NCI-H82 (cell line): ENCODE results near the gene NR1I2.
A peak's percentile ranks its signal among the peaks of the same experiment; 100 is the strongest.

ENCODE experiments used
- DNase-seq: peaks from one replicate; lab custom pipeline; 2025; lab: John Stamatoyannopoulos, UW

Gene NR1I2

GRCh38 chr3:119819806-119820205, 37.9 kb downstream of the NR1I2 start:
- DNase-seq: peak; percentile 62

GRCh38 chr3:119825820-119826219, 43.9 kb downstream of the NR1I2 start:
- no peak for DNase-seq

DNA sequence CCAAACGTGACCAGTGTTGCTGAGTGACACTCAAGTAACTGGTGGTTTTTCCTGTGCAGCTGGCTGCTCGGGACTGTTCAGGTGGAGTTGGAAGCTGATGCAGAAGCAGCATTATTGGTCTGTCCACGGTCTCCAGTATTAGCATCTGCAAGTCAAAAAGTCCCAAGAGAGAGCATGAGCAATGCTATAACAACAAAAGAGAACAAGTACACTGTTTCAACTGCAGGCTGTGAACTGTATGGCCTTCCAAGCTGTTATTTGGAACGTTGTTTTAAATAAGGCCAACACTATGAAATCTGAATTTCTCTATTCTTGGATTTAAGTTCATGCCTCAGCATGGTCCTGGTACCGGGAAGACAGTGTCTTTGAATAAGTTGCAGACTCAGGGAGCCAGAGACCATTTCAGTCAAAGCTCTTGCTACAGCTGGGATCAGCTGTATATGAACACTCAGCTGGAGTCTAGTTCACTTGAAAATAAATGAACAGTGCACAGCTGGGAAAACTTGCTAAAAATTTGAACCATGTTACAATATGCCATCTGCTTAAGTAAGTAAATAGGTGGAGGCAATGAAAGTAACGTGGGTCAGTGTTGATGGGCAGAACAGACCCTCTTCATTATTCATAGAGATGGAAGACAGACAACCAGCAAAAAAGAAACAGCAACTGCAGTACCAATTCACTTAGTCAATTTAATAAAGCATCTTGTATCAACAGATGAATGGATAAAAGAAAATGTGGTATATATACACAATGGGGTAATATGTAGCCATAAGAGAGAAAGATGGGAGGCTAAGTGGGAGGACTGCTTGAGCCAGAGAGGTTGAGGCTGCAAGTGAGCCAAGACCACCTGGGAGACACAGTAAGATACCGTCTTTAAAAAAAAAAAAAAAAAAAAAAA, 45.1 kb downstream of the NR1I2 start:
- no peak for DNase-seq

DNA sequence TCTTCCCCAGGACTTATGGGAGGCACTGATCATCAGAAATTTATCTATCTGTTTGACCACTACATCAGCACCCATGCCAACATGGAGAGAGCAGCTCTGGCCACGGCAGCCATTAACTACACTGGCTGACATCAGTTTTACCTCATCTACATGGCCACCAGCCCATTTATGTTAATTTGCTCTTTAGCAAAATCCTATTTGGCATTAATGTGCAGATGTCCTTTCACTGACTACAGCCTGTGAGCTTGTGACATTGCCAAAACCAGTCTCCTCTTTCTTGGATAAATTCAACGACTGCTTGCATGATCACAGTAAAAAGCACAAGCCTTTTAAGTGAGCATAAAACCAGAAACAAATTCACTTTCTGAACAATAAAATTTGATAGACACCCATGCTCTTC, 47.5 kb downstream of the NR1I2 start:
- DNase-seq: peak; percentile 66

DNA sequence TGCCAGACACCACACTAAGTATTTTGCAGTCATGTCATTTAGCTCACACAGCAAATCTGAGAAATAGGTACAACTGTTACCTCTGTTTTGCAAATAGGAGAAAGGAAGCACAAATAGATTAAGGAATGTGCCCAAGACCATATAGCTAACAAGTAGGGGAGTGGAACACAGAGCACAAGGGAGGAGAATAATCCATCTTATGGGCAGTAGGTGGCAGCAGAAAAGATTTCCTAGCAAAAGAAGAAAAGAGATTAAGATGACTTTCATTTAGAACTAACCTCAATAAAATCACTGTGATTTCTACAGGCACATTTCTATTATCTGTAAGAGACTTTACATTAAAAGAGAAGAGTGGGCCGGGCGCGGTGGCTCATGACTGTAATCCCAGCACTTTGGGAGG, 49.1 kb downstream of the NR1I2 start:
- DNase-seq: peak; percentile 39

DNA sequence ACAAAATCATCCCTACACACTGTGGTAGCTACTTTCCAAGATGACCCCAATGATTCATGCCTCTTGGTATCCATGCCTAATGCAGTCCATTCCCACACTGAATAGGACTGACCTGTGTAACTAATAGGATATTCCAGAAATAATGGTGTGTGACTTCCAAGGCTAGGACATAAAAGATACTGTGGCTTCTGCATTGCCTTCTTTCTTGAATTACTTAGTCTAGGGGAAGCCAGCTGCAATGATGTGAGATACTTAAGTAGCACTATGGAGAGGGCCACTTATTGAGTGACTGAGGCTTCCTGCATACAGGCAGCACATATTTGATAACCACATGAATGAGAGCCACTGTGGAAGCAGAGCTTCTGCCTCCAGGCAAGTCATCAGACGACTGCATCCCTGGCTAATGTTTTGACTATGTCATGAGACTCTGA, 50.1 kb downstream of the NR1I2 start:
- DNase-seq: no peak

GRCh38 chr3:119834754-119835370, 53.0 kb downstream of the NR1I2 start:
- no peak for DNase-seq

DNA sequence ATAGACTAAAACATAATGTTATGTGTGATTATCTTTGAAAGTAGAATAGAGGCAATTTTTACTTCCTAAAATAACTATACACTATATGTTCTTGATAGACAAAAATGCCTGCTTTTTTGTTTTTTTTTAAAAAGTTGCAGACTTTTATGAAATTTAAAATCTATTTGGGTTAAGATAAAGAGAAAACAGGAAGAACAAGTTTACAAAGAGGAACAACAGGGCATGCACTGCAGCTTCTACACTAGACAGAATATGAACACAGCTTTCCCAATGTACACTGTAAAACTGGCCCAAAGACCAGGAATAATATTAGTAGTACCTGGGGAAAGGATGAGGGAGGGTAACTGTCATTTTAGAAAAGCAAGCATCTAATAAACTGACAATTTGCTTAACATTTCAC, 53.7 kb downstream of the NR1I2 start:
- DNase-seq: no peak

DNA sequence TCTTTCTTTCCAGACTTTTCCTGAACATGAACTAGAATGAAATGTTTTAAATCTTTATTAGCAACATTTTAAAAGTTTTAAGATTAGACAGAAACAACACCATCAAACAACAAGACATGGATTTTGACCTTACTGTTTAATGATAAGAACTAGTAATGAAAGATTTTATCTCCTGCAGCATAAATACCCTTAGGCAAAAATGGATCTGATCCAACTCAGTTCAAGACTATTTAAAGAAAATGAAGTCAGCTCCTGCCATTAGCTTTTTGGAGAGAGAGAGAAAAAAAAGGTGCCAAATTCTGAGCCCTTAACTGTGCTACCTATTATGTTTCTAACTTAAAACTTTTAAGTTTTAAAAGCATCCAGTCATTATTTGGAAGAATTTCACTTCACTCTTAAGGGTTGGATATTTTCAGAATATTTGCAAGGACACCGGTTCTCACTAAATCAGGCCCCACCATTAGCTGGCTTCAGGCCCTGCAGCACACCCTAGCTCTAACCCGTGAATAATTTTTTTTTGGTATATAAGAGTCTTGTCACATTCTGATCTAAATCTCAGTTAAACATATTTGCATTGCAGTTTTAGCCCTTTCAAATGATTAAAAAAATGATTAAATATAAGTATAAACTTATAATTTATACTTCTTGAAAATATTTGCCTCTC, 60.0 kb downstream of the NR1I2 start:
- no peak for DNase-seq

- DNase-seq: no peak
Observed at GRCh38 chr3:119849126-119849525, 67.2 kb downstream of the NR1I2 start.

- no peak for DNase-seq
Observed at GRCh38 chr3:119856695-119857094, 74.8 kb downstream of the NR1I2 start.

- DNase-seq: no peak
Observed at GRCh38 chr3:119858957-119859356, 77.1 kb downstream of the NR1I2 start.

DNA sequence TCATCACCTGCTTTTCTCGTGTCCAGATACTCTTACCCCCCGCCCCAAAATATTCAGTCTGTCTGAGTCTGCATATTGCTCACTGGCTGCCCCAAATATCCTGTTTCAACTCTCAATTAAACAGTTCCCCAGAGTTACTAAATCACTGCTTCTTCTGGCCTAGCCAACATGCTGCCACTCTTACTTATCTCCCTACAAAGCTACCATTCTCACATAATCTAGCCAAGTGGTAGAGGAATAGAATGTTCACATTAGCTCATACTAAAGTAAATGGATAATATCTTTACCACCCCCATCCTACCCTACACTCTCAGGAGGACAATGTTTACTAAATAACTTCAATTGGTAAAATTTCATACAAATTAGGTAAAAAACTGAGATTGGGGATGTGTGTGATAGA, 77.8 kb downstream of the NR1I2 start:
- DNase-seq: no peak

DNA sequence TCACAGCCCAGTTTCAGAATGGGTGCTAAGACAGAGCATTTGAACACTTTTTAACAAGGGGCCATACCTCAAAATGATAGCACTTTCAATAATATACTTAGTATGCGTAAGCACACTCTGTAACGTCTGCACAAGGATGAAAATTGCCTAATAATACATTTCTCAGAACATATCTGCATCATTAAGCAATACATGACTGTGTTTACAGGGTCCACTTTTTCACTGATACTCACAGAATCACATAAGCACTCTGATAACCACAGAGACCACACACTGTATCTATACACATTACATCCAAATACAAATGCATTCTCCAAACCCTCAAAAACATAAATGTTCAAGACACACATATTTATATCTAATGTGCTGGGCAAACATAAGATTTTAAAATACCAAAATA, 79.8 kb downstream of the NR1I2 start:
- no peak for DNase-seq

DNA sequence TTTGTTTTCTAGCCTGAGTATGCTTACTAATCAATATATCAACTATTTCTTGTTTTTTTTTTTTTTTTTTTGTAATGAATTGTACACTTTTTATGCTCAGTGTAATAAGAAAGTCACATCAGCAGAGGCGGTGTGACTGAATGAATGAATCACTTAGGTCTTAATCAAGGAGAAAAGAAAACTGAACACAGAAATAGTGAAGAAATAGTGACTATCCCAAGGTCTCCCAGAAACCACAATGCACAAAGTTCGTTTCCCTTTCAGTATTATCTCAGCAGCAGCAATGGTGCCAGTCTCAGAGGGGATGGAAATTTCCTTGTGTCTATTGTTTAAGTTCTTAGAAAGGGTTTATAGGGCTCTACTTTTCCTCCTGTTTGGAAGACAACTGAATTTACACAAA, 80.7 kb downstream of the NR1I2 start:
- no peak for DNase-seq

- DNase-seq: no peak
Observed at GRCh38 chr3:119864476-119864875, 82.6 kb downstream of the NR1I2 start.
